Mesenteric fat pad (tissue), 1 donor: ENCODE results near the gene PANK4. TPM values are rescaled to one million over a fixed set of nuclear protein-coding genes. Genes with fewer than 3 reads are reported as not detected.
"Not testable (repeated sequence)": the region's sequence is repeated elsewhere in the genome, so short reads cannot be mapped to it uniquely, and the experiment has no call there.

Experiments
- DNase-seq: peaks from one replicate; pipeline ENCODE4 v3.0.0-alpha.2; 2020; ENCODE audit warnings: low spot score
- total RNA-seq: library from RNA; stranded (reverse); fragmentation: NEBNext Ultra II Directional; extraction: Animal tissue kit (Norgen Biotek cat#: 25700); gene quantifications from one replicate; pipeline ENCODE4 v1.2.1, GENCODE V29; 2021
- donor health status: DM: yes; HTN: yes; CAD: no.

Gene PANK4
- total RNA-seq, 1 donor from 2014 or later: 23.0 TPM

DNA sequence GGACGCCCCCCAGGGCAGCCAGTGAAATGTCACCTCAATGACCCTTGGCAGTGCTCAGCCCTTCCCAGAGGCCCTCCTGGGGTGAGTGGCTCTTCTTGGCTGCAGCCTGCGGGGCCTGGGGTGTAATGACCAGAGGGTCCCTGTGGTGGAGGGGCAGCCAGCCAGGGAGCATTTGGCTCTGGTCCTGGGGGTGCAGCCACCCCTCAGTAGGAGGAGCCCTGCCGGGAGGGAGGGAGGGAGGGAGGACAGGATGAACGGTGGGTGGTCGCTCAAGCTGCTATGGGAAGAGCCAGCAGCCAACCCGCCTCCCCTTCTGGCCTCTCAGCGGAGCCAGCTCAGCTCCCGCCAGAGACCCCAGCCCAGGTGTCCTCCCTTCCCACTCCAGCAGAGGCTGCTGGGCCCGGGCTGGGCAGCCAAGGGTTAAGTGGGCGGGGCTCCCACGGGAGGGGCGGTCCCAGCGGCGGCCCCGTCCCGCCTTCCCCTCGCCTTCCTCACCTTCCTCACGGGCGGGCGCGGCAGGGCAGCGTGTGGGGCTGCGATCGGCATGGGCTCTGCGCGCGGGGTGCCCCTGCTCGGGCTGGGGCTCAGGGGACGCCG, 59.3 kb downstream of the PANK4 start:
- DNase-seq: no peak

DNA sequence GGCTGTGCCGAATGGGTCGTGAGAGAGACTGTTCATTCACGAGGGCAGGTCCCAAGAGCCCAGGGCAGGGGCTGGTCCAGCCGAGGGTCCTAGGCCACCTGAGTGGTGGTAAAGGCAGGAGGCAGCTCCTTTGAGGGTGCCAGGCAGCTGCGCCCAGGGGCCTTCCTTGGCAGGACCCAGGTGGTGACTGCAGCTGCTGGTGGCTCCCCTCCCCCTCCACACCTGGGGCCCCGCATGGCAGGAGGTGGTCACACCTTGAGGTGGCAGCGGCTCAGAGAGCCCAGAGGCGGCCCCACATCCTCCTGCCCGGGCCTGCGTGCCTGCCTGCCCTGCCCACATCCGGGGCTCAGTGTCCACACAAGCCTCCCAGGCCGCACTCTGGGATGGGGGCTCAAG, 60.1 kb downstream of the PANK4 start:
- no peak for DNase-seq

GRCh38 chr1:2465371-2466269, 60.8 kb downstream of the PANK4 start:
- no peak for DNase-seq

DNA sequence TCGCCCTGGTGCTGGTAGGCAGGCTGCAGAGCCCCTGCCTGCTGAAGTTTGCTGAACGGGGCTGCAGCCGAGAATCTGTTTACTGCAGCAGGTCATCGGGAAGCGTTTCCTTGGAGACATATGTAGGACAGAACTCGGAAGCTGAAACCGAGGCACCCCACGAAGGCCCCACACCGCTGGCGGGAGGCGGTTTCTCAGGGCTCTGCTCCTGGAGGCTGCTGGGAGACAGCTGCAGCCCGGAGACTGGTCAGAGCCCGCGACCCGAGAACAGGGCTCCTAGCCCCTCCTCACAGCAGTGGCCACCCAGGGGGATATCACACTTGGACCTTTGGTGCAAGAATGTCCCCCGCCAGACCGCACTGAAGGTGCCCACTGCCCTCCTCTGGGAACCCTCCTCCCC, 63.0 kb downstream of the PANK4 start:
- DNase-seq: no peak

- DNase-seq: no peak
Observed at GRCh38 chr1:2462819-2463218, 63.6 kb downstream of the PANK4 start.

- DNase-seq: no peak
Observed at GRCh38 chr1:2460996-2461751, 65.2 kb downstream of the PANK4 start.

DNA sequence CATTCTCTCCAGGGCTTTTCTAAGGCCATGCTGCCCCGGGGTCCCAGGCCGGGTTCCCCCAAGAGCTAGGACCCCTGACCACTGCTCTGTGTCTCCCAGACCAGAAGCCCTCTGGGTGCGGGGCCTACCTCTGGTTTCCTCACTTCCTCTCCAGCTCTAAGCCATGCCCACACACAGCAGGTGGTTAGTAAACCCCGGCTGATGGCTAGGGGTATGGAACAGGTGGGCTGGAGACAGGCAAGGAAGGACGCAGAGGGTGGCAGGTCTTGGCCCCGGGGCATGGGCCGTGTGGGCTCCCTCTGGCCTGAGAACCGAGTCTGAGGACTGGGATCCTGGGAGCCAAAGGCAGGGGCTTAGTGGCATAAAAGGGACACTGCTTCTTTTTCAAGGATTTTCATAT, 66.2 kb downstream of the PANK4 start:
- no peak for DNase-seq

- DNase-seq: no peak
Observed at GRCh38 chr1:2459757-2460156, 66.6 kb downstream of the PANK4 start.

- DNase-seq: not testable (repeated sequence)
Observed at GRCh38 chr1:2459102-2459753, 67.2 kb downstream of the PANK4 start.

GRCh38 chr1:2458687-2459086, 67.7 kb downstream of the PANK4 start:
- DNase-seq: no peak

Other genes with a start within 250 kb of the PANK4 start
- gene MORN1, start 135.0 kb downstream of the PANK4 start, total RNA-seq: 4.4 TPM
- 157 TPM for gene RER1, start 134.8 kb downstream of the PANK4 start, total RNA-seq
- 23.9 TPM for gene PEX10, start 114.0 kb downstream of the PANK4 start, total RNA-seq
- gene PLCH2, start 50.3 kb downstream of the PANK4 start, total RNA-seq: 0.55 TPM
- 0.58 TPM for gene HES5, start 3.7 kb upstream of the PANK4 start, total RNA-seq
- 53.7 TPM for gene TNFRSF14, start 29.8 kb upstream of the PANK4 start, total RNA-seq
- gene PRXL2B, start 60.2 kb upstream of the PANK4 start, total RNA-seq: 12.4 TPM
- 3.2 TPM for gene MMEL1, start 106.4 kb upstream of the PANK4 start, total RNA-seq